ENCODE data around the gene GPX3.

The GPX3 gene

DNA sequence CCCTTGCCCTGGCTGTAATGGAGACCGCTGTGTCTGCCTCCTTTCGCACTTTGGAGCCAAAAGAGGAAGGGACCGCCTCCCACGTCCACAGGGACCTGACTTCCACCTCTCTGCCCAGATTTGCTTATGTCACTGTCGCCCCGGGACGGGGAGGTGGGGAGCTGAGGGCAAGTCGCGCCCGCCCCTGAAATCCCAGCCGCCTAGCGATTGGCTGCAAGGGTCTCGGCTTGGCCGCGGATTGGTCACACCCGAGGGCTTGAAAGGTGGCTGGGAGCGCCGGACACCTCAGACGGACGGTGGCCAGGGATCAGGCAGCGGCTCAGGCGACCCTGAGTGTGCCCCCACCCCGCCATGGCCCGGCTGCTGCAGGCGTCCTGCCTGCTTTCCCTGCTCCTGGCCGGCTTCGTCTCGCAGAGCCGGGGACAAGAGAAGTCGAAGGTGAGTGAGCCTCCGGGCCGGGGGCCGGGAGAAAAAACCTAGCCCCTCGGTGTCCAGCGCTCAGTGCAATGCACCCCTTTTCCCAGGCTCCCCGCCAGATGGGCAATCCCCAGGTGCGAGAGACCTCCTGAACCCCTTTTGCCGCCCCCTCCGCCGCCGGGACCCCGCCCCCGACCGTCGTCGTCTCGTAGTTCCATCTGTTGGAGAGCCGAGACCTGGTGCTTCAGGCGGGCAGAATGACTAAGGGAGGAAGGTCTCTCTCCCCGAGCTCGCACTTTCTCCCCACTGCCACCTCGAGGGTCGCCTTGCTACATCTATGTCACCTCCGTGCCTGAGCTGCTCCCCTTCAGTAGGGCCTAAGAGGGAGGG lies at the start of gene GPX3:
Gene GPX3, plus strand, starts transcription at position 288 of the 807 bp plus-strand sequence. Its CDS starts 64 bp downstream, at position 352.
- peak; percentile 90 to 94 for DNase-seq

DNA sequence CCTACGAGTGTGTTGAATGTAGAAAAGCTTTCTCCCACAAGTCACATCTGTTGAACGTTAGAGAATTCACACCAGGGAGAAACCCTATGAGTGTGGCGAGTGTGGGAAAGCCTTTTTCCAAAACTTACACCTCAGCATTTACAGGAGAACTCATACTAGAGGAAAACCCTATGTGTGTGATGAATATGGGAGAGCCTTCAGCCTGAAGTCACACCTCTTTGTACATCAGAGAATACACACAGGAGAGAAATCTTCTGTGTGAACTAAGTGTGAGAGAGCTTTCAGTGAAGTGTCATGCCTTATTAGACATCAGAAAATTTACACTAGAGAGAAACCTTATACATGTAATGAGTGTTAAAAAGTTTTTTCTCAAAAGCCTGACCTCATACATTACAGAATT lies 41.8 kb upstream of the GPX3 start:
- DNase-seq = no peak

DNA sequence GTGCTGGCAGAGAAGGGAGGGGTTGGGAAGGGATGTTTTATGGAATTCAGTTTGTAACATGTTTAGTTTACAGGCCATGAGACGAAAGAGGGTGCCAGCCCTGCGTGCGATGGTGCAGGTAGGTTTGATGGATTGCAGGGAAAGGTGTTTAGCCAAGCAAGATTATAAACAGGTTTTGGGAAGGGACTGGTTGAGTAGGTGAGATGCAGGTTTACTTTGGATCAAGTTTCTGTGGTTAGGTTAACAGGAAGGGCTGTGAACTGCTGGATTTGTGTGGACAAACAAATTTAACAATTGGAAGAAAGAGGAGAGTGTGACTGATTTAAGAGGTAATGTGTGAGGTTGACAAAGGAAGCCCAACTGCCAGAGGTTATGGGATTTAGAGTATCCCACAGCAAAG lies 32.6 kb upstream of the GPX3 start:
- DNase-seq = no peak

DNA sequence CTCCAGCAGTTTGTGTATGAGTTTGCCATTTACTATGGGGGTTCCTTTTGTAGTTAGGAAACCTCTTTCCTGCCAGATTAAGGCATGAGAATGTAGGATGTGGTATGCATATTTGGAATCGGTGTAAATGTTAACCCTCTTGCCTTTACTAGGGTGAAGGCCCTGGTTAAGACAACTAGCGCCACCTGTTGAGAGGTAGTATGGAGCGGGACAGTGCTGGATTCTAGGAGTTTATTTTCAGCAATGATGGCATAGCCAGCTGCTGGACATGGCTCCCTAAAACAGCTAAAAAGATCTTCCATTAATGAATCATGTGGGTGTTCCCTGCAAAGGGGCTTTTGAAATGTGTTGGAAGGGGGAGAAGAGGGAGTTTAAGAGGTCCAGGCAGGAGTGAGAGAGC lies 30.7 kb upstream of the GPX3 start:
- DNase-seq = no peak

DNA sequence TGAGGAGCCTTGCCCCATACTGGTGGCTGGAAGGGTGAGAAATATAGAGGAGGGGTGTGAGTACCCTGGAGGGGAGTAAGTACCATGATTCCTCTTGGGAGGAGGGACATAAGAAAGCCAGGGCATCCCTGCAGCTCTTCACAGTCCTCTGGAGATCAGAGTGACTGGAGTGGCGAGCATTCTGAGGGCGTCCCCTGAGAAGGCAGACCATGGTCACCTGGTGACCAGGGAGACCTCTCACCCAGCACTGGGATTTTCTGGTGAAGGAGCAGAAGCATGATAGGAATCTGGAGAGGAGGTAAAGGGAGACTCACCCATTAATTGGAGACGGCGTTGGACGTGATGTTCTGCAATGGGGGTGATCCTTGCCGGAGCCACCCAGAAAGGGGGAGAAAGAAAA lies 27.7 kb upstream of the GPX3 start:
- no peak for DNase-seq

- no peak for DNase-seq
Observed at GRCh38 chr5:150993422-150993821, 27.0 kb upstream of the GPX3 start.

DNA sequence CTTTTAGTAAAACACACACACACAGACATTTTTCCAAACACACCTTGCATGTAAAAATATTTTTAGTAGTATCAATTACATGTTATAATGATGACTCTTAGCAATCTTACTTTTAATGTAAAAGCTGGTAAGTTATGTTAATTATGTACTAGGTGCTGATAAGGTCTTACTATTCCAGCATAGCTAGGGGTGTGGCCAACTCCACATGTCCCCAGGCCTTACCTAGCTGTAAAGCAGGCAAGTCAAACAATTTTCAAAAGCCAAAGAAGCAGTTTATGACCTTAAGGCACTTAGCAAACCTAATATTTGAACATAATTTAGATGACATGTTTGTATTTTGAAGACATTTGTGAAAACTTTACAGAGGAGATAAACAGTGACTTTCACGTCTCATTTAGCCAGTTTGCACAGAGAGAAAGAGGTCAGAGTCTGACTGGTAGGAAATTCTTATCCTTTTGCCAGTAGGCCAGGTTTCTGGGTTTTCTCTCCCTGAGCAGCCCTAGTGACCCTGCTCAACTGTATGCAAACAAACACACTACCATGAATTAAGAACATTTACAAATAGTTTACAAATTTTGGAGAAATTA lies 26.5 kb upstream of the GPX3 start:
- DNase-seq = no peak

- DNase-seq = no peak
Observed at GRCh38 chr5:150999704-151000442, 20.5 kb upstream of the GPX3 start.

DNA sequence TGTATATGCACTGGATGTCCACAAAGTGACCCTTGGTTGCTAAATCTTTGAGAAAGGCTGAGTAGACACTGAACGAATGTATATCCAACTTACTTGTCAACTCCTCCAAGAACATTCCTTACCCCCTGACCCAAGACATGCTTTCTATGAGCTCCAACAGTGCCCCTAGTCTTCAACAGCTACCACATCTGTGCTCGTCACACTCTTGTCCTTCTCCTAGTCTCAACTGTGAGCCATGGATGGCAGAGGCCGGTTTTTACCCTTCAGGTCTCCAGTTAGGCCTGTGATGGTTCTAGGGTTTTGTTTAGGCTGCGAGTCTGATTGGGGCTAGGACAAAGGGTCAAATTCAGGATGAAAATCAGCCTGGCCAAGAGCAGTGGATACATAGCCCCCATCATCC lies 19.0 kb upstream of the GPX3 start:
- no peak for DNase-seq

- DNase-seq = peak in 1 of 2 donors; percentile 43
Observed at GRCh38 chr5:151002250-151002649, 18.1 kb upstream of the GPX3 start.

DNA sequence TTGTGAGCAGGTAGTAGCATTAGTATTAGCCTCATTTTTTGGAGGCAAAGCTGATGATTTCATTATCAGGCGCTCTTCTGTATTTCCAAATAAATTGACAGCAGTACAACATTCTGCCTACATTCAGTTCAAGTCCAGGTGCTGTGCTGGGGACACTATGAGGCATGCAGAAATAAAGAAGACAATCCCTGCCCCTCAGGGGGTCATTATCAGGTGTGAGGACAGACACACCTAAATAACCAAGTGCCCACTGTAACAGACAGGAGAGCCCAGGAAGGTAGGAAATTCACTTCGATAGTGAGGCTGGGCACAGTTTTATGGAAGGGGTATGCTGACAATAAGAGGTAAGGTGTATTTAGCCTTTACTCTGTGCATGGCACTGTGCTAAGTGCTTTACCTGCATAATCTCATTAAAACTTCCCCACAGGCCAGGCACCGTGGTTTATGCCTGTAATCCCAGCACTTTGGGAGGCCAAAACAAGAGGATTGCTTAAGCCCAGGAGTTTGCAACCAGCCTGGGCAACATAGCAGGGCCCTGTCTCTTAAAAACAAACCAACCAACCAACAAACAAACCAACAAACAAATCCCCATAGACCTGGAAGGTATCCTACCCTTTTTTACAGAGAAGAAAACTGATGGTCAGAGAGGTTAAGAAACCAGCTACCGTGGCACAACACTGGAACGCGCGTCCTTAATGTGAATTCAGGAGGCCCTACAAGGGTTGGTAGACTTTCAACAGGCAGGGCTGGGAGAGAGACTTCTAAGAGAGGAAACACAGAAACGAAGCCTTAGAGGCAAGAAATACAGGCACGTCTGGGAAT lies 17.5 kb upstream of the GPX3 start:
- DNase-seq = no peak

DNA sequence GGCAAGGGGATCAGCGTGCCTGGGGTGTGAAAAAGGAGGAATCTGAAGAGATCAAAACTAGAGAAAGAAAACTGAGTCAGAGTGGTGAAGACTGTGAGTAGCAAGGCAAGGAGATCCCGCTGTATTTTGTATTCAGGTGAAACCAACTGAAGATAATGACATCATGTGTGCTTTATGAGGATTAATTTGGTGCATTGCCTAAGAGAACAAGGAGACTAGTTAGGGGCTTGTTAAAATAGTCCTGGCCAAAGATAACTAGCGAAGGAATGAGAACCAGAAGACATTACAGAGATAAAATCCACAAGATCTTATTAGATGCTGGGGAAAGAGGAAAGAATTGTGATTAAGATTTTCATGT lies 16.9 kb upstream of the GPX3 start:
- no peak for DNase-seq

DNA sequence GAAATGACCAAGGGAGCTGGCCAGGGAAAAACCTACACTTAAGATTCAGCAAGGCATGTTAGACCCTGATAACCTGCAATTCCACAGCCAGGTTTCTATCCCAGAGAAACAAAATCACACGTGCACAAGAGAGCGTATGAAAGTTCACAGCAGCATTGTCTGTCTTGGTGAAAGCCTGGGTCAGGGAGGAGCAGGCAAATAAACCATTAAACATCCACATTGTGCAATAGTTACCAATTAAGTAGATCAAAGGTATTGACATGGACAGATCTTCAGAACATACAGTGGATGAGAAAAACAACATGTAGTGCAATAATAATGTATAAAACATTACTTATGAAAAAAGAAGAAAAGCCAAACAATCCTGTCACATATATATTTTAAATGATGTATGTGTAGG lies 15.9 kb upstream of the GPX3 start:
- no peak for DNase-seq

DNA sequence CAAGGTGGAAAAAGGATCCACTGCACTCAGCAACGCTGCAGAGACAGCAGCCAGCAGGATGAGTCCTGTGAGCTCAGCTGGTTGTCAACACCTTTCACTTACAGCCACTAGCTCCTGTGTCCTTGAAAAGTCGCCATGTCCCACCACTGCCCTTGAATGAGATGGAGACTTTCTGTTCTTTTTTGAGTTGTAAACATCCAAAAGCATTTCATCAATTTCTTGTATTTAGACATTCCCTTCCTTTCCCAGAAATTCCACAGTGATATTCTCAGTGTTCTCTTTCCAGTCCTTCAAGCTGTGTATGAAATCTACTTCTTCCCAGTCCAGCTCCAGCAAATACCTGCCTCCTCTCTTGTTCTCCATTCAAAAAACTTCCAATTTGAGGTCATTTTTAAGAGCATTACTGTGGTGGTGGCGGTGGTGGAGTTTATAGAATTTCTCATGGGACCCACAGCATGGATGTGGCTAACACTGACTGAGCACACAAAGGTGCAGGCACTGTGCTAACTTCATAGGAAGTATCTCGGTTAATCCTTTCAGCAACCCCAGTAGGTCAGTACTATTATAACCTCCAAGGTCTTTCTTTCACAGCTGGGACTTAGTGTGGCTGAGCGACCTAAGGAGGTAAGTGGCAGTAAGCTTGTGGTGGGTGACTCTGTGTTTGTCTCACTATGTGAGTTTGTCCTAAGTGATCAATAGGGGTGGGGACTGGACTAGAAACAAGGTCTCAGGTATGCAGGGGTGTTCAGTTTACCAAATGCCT lies 15.0 kb upstream of the GPX3 start:
- no peak for DNase-seq

GRCh38 chr5:151005950-151006576 lies 14.3 kb upstream of the GPX3 start:
- peak in 1 of 2 donors; percentile 52 for DNase-seq

DNA sequence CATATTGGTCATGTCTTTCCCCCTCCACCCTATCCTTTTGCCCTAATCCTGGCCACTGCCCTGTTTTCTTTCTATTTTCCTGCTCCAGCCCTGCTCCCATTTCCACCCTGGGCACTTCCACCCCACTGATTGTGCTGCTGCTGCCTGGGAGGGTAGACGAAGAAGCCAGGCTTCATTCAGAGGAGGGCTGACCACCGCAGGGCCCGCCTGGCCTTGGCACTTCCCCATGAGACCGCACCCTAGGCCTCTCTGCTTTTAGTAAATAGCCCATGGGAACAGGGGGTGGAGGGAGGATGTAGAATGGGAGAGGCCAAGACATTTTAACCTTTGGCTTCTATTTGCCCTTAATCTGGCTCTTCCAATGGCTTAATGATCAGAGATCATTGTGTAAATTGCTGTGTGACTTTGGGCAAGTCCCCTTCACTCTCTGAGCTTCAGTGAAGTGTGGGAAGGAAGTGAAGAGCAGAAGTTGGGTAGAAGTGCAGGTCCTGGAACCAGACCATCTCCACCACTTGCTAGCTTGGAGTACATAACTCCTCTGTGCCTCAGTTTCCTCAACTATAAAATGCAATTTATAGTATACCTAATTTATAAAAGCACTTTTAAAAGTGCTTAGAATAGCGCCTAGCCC lies 13.6 kb upstream of the GPX3 start:
- DNase-seq = peak in 1 of 2 donors; percentile 29

GRCh38 chr5:151007430-151008209 lies 12.8 kb upstream of the GPX3 start:
- peak in 1 of 2 donors; percentile 58 for DNase-seq

GRCh38 chr5:151008210-151008491 lies 12.2 kb upstream of the GPX3 start:
- no peak for DNase-seq

DNA sequence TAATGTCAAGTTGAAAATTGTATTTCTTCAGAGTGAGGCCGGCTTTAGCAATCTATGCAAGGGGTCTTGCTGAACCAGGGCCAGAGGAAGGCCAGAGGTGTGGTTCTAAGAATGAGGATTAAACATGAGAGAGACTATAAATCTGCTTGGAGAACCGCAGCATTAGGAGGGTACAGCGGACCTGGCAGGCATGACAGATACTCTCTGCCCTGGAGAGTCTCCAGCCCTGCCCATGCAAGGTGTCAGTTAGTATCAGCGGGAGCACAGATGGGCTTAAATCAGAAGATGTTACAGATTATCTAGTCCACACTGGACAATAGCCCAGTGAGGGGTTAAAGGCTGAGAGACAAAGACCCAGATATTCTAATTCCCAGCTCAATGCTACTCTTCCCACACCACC lies 11.5 kb upstream of the GPX3 start:
- DNase-seq = no peak

- DNase-seq = no peak
Observed at GRCh38 chr5:151012862-151013261, 7.5 kb upstream of the GPX3 start.

All from inflammatory macrophage treated with lipopolysaccharide for 1 hour (primary cell).